Measurements from ENCODE around the gene PCDH7. TPM values are rescaled to one million over a fixed set of nuclear protein-coding genes. Genes with fewer than 3 reads are reported as not detected.

Gene PCDH7
- total and polyA plus RNA-seq, 7 donors: 0.60 to 221 (median 156) TPM

DNA sequence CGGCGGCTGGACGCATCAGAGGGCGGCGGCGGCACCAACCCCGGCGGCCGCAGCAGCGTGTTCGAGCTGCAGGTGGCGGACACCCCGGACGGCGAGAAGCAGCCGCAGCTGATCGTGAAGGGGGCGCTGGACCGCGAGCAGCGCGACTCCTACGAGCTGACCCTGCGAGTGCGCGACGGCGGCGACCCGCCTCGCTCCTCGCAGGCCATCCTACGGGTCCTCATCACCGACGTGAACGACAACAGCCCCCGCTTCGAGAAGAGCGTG is 1.9 kb downstream of the PCDH7 start:
- Histone ChIP-seq H3K4me3 (peak overlapping the region; percentile 62 to 92 (median 80)), H3K27me3 (peaks cover 0 to 5% (median 0%) of the 10 kb centered on the region in 3 donors), H3K36me3 (no peaks in the 10 kb centered on the region), H3K27ac (peak overlapping the region; percentile 78 to 89 (median 84)), H3K4me1 (peaks cover 0 to 11% (median 4%) of the 10 kb centered on the region in 4 donors), H3K9me3 (no peaks in the 10 kb centered on the region)
- no peak for TF ChIP-seq POLR2A (IDR thresholded peaks at IDR 0.05)
- TF ChIP-seq EP300 (IDR thresholded peaks at IDR 0.05): no peak
- no peak for TF ChIP-seq POLR2AphosphoS5 (IDR thresholded peaks at IDR 0.05)
- TF ChIP-seq, protein P1, sequence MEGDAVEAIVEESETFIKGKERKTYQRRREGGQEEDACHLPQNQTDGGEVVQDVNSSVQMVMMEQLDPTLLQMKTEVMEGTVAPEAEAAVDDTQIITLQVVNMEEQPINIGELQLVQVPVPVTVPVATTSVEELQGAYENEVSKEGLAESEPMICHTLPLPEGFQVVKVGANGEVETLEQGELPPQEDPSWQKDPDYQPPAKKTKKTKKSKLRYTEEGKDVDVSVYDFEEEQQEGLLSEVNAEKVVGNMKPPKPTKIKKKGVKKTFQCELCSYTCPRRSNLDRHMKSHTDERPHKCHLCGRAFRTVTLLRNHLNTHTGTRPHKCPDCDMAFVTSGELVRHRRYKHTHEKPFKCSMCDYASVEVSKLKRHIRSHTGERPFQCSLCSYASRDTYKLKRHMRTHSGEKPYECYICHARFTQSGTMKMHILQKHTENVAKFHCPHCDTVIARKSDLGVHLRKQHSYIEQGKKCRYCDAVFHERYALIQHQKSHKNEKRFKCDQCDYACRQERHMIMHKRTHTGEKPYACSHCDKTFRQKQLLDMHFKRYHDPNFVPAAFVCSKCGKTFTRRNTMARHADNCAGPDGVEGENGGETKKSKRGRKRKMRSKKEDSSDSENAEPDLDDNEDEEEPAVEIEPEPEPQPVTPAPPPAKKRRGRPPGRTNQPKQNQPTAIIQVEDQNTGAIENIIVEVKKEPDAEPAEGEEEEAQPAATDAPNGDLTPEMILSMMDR (IDR thresholded peaks at IDR 0.05): peak in 1 of 4 experiments; percentile 12
- intact Hi-C loops (cut with DNase I): loop anchor here (5.0 to 10.0 kb wide), 3 partner anchors 145 to 373 kb away; no protein-coding TSS in a partner anchor
- WGBS, 2 donors: 3 to 5% methylated on average over 39 of the region's 39 CpGs
- DNase-seq: no peak

DNA sequence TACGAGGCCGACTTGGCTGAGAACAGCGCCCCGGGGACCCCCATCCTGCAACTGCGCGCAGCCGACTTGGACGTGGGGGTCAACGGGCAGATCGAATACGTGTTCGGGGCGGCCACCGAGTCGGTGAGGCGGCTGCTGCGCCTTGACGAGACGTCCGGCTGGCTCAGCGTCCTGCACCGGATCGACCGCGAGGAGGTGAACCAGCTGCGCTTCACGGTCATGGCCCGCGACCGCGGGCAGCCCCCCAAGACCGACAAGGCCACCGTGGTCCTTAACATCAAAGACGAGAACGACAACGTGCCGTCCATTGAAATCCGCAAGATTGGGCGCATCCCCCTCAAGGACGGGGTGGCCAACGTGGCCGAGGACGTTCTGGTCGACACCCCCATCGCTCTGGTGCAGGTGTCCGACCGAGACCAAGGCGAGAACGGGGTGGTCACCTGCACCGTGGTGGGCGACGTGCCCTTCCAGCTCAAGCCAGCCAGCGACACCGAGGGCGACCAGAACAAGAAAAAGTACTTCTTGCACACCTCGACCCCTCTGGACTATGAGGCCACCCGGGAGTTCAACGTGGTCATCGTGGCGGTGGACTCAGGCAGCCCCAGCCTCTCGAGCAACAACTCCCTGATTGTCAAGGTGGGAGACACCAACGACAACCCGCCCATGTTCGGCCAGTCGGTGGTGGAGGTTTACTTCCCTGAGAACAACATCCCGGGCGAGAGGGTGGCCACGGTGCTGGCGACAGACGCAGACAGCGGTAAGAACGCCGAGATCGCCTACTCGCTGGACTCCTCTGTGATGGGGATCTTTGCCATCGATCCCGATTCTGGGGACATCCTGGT is 2.4 kb downstream of the PCDH7 start:
- peaks cover 0 to 5% (median 0%) of the 10 kb centered on the region in 3 donors for H3K27me3 ChIP-seq
- 11 to 20% methylated on average over 77 of the region's 77 CpGs for WGBS, 2 donors
- H3K4me3 ChIP-seq: peak overlapping the region; percentile 62 to 92 (median 80)
- peaks cover 0 to 13% (median 5%) of the 10 kb centered on the region in 4 donors for H3K4me1 ChIP-seq
- H3K27ac ChIP-seq: peak overlapping the region; percentile 78 to 89 (median 84)
- intact Hi-C loops (cut with DNase I): loop anchor here (5.0 to 10.0 kb wide), 3 partner anchors 145 to 372 kb away; no protein-coding TSS in a partner anchor
- H3K9me3 ChIP-seq: no peaks in the 10 kb centered on the region
- DNase-seq: peak; percentile 67
- H3K36me3 ChIP-seq: no peaks in the 10 kb centered on the region
- TF ChIP-seq POLR2AphosphoS5 (IDR thresholded peaks at IDR 0.05) (no peak), POLR2A (IDR thresholded peaks at IDR 0.05) (no peak), EP300 (IDR thresholded peaks at IDR 0.05) (no peak)
- TF ChIP-seq, protein P1 (IDR thresholded peaks at IDR 0.05): no peak

DNA sequence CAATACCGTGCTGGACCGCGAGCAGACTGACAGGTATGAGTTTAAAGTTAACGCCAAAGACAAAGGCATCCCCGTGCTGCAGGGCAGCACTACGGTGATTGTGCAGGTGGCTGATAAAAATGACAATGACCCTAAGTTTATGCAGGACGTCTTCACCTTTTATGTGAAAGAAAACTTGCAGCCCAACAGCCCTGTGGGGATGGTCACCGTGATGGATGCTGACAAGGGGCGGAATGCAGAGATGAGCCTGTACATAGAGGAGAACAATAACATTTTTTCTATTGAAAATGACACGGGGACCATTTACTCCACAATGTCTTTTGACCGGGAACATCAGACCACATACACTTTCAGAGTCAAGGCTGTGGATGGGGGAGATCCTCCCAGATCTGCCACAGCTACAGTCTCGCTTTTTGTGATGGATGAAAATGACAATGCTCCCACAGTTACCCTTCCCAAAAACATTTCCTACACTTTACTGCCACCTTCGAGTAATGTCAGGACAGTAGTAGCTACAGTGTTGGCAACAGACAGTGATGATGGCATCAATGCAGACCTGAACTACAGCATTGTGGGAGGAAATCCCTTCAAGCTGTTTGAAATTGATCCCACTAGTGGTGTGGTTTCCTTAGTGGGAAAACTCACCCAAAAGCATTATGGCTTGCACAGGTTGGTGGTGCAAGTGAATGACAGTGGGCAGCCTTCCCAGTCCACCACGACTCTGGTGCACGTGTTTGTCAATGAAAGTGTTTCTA is 3.2 kb downstream of the PCDH7 start:
- Histone ChIP-seq H3K27me3 (peaks cover 0 to 5% (median 0%) of the 10 kb centered on the region in 3 donors), H3K9me3 (no peaks in the 10 kb centered on the region), H3K27ac (peak overlapping the region; percentile 78 to 89 (median 84)), H3K36me3 (no peaks in the 10 kb centered on the region), H3K4me3 (peak overlapping the region; percentile 62 to 92 (median 80)), H3K4me1 (peaks cover 0 to 21% (median 3%) of the 10 kb centered on the region in 4 donors)
- 33 to 39% methylated on average over 15 of the region's 15 CpGs for WGBS, 2 donors
- DNase-seq: no peak
- intact Hi-C loops (cut with DNase I): loop anchor here (5.0 to 10.0 kb wide), 3 partner anchors 144 to 371 kb away; no protein-coding TSS in a partner anchor
- no peak for TF ChIP-seq EP300 (IDR thresholded peaks at IDR 0.05)
- TF ChIP-seq, protein P1 (IDR thresholded peaks at IDR 0.05): no peak
- no peak for TF ChIP-seq POLR2A (IDR thresholded peaks at IDR 0.05)
- TF ChIP-seq POLR2AphosphoS5 (IDR thresholded peaks at IDR 0.05): no peak

DNA sequence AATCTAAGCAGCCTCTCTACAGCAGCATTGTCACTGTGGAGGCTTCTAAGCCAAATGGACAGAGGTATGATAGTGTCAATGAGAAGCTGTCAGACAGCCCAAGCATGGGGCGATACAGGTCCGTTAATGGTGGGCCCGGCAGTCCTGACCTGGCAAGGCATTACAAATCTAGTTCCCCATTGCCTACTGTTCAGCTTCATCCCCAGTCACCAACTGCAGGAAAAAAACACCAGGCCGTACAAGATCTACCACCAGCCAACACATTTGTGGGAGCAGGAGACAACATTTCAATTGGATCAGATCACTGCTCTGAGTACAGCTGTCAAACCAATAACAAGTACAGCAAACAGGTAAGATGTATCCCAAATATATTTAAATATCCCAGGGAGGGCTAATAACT is 4.1 kb downstream of the PCDH7 start:
- Histone ChIP-seq H3K36me3 (no peaks in the 10 kb centered on the region), H3K27me3 (peaks cover 0 to 5% (median 0%) of the 10 kb centered on the region in 3 donors), H3K9me3 (no peaks in the 10 kb centered on the region), H3K27ac (peak overlapping the region in 3 of 4 donors; percentile 78 to 88 (median 81)), H3K4me3 (peak overlapping the region; percentile 62 to 92 (median 80)), H3K4me1 (peaks cover 0 to 27% (median 8%) of the 10 kb centered on the region in 4 donors)
- 77 to 83% methylated on average over 4 of the region's 4 CpGs for WGBS, 2 donors
- intact Hi-C loops (cut with DNase I): loop anchor here (5.0 to 10.0 kb wide), 3 partner anchors 143 to 371 kb away; no protein-coding TSS in a partner anchor
- TF ChIP-seq, protein P1 (IDR thresholded peaks at IDR 0.05): no peak
- TF ChIP-seq EP300 (IDR thresholded peaks at IDR 0.05) (no peak), POLR2AphosphoS5 (IDR thresholded peaks at IDR 0.05) (no peak), POLR2A (IDR thresholded peaks at IDR 0.05) (no peak)
- DNase-seq: no peak

All from sigmoid colon (tissue), 7 donors.